ENCODE results near the gene EPHA7. TPM values are rescaled to one million over a fixed set of nuclear protein-coding genes. Genes with fewer than 3 reads are reported as not detected.
A peak's percentile ranks its signal among the peaks of the same experiment; 100 is the strongest.

EPHA7 gene
- total RNA-seq, 4 donors from 2014 or later = 158 to 262 (median 219) TPM

DNA sequence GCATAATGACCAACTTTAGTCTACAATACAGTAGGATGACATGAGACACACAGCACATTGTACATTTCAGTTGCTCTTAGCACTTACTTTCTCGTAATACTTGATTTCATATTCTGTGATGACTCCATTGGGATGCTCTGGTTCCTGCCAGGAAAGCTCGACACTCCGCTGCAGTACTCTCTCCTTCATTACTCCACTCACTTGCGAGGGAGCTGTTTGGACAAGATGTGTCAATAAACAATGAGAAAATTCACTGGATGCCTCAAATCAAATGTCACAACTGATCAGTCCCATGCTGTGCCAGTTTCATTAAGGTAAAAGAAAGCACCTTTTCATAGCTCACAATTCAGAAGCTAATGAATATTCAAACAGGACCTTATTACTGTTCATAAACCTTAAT is 147.1 kb downstream of the EPHA7 start:
- Histone ChIP-seq H3K27ac (replicated peaks in 1 of 4) (no peak overlapping the region), H3K4me3 (no peak overlapping the region), H3K36me3 (peaks cover 0 to 14% (median 0%) of the 10 kb centered on the region in 4 donors), H3K4me1 (peaks cover 0 to 35% (median 6%) of the 10 kb centered on the region in 4 donors), H3K9me3 (no peaks in the 10 kb centered on the region), H3K27me3 (no peaks in the 10 kb centered on the region)
- DNase-seq (ENCODE audit: extremely low spot score) = no peak
- intact Hi-C loops (cut with DNase I) = no loop called here
- no peak for TF ChIP-seq CTCF (IDR thresholded peaks at IDR 0.05)
- 72% methylated on average over 4 of the region's 4 CpGs for WGBS

DNA sequence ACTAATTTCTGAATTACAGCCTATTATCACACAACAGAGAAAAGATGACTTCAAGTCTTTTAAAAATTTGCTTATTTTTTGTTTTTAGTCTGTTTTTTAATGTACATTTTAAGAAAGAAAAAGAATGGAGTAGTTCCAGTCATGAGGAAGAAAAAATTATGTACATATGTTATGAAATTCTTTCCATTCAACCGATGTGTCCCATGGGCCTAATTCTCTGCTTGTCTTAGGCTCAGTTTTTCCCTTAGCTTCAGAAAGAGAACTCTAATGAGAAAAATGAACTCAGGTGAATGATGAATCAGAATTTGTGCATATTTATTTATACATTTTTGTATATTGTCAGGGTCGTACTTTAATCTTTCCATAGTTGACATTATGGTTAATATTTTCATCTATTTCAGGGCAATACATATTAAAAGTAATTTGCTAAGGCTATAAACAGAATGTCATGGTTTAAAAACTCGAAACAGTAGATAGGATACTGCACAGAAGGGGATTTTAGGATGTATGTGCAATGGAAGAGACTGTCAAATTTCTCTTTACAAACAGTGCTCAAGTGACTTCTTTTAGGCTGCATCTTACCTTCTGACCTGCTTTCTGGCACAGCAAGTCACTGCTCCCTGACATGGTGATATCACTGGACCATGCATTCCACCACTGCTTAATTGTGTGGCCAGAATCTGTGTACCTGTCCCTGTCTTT is 153.1 kb downstream of the EPHA7 start:
- no peaks in the 10 kb centered on the region for H3K27me3 ChIP-seq
- intact Hi-C loops (cut with DNase I) = no loop called here
- H3K27ac ChIP-seq (replicated peaks in 1 of 4) = no peak overlapping the region
- peaks cover 0 to 31% (median 0%) of the 10 kb centered on the region in 4 donors for H3K36me3 ChIP-seq
- no peak overlapping the region for H3K4me3 ChIP-seq
- WGBS = 70% methylated on average over 3 of the region's 3 CpGs
- DNase-seq (ENCODE audit: extremely low spot score) = no peak
- TF ChIP-seq EP300 (IDR thresholded peaks at IDR 0.05) = no peak
- H3K9me3 ChIP-seq = no peaks in the 10 kb centered on the region
- H3K4me1 ChIP-seq = peaks cover 0 to 16% (median 2%) of the 10 kb centered on the region in 4 donors

DNA sequence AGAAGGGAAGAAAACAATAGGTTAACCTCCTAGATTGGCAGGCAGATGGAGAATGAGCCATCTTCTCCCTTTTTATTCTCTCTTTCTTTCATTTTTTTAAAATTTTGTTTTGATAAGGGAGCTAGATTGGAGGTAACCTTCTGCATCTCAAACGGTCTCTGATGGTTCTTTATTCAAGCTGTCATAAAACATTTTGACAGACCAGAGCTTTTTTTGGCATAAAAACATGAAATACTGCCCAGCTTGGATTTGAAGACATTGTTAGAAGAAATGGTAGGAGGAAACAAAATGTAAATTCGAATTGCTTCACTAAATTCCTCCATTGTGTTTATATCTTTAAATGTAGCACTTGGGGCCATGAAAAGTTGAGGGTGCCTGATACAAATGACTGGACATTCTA is 158.5 kb downstream of the EPHA7 start:
- H3K27ac ChIP-seq (replicated peaks in 1 of 4) = no peak overlapping the region
- no peak for DNase-seq (ENCODE audit: extremely low spot score)
- peaks cover 0 to 7% (median 5%) of the 10 kb centered on the region in 4 donors for H3K4me1 ChIP-seq
- no peaks in the 10 kb centered on the region for H3K27me3 ChIP-seq
- peaks cover 0 to 28% (median 4%) of the 10 kb centered on the region in 4 donors for H3K36me3 ChIP-seq
- TF ChIP-seq CTCF (IDR thresholded peaks at IDR 0.05) (no peak), EP300 (IDR thresholded peaks at IDR 0.05) (no peak), POLR2AphosphoS5 (IDR thresholded peaks at IDR 0.05) (no peak), POLR2A (IDR thresholded peaks at IDR 0.05; ENCODE audit: low read depth) (no peak)
- intact Hi-C loops (cut with DNase I) = no loop called here
- H3K9me3 ChIP-seq = no peaks in the 10 kb centered on the region
- 42% methylated on average over 2 of the region's 2 CpGs for WGBS
- H3K4me3 ChIP-seq = no peak overlapping the region

DNA sequence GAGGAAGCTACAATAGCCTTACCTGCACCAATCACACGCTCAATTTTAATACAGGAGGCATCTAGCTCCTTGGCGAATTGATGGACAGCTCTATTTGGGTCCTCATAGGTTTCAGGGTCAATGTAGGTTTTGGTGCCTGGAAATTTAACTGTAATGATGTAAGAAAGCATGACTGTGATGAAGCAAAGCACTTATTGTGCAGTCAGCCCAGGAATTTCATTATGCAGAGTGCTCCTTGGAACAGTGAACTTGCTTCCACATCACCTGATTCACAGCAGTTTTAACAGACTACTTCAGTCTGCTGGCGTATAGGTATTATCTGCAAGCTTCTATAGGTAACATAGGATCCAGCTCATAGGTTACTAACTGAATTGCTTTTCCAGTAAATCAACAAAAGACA is 160.0 kb downstream of the EPHA7 start:
- H3K27me3 ChIP-seq = no peaks in the 10 kb centered on the region
- no peak overlapping the region for H3K4me3 ChIP-seq
- peaks cover 0 to 6% (median 4%) of the 10 kb centered on the region in 4 donors for H3K4me1 ChIP-seq
- no peaks in the 10 kb centered on the region for H3K9me3 ChIP-seq
- 98% methylated on average over 3 of the region's 3 CpGs for WGBS
- H3K27ac ChIP-seq (replicated peaks in 1 of 4) = no peak overlapping the region
- TF ChIP-seq CTCF (IDR thresholded peaks at IDR 0.05) = no peak
- TF ChIP-seq POLR2AphosphoS5 (IDR thresholded peaks at IDR 0.05) = peak in 1 of 2 donors; percentile 25
- TF ChIP-seq POLR2A (IDR thresholded peaks at IDR 0.05; ENCODE audit: low read depth) = no peak
- DNase-seq (ENCODE audit: extremely low spot score) = no peak
- H3K36me3 ChIP-seq = peaks cover 0 to 43% (median 9%) of the 10 kb centered on the region in 4 donors
- intact Hi-C loops (cut with DNase I) = no loop called here

DNA sequence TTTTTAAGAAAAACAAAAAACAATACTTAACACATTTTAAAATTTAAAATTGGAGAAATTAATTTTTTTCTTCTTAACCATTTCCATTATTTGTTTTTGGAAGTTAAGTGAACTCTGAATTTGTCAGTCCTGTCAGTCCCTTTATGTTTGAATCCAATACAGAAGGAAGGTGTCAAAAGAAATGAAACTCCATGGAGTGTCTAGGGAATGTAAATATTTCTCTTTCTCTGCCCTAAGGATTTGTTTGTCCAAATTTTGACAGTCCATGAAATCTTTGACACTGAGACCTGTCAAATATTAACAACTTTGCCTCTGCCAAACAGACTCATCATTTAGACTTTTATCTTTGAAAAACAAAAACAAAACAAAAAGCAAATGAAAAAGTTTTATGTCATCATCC is 166.4 kb downstream of the EPHA7 start:
- TF ChIP-seq POLR2AphosphoS5 (IDR thresholded peaks at IDR 0.05) (no peak), EP300 (IDR thresholded peaks at IDR 0.05) (no peak), POLR2A (IDR thresholded peaks at IDR 0.05; ENCODE audit: low read depth) (no peak), CTCF (IDR thresholded peaks at IDR 0.05) (no peak)
- Histone ChIP-seq H3K4me1 (peaks cover 0 to 30% (median 7%) of the 10 kb centered on the region in 4 donors), H3K4me3 (no peak overlapping the region), H3K27me3 (no peaks in the 10 kb centered on the region), H3K9me3 (no peaks in the 10 kb centered on the region), H3K27ac (replicated peaks in 1 of 4) (no peak overlapping the region), H3K36me3 (peaks cover 0 to 39% (median 5%) of the 10 kb centered on the region in 4 donors)
- no peak for DNase-seq (ENCODE audit: extremely low spot score)
- intact Hi-C loops (cut with DNase I) = no loop called here
